K562 (cell line): ENCODE data around the gene CCSAP. TPM values are rescaled to one million over a fixed set of nuclear protein-coding genes. Genes with fewer than 3 reads are reported as not detected.

Experiments used
- ATAC-seq: fragments of 200-7000 bp; cut with Tn5 transposase; 3 replicates; pipeline ENCODE4 v1.9.1; 2020; ENCODE audit warnings: moderate library complexity
- BruUV-seq: library from RNA; stranded (reverse); fragments of 400-500 nt; replicated peaks from 2 replicates; lab custom pipeline; 2021; lab: Mats Ljungman, UMichigan
- CTCF ChIA-PET: fragments of 300-600 bp; formaldehyde crosslinking; extraction: SDS; loops from one replicate; lab custom pipeline; 2021; ENCODE audit warnings: low intra/inter-chr PET ratio; lab: Yijun Ruan, JAX
- POLR2A ChIA-PET: fragments of 300-600, 350-650 bp; sonication (Branson Sonifier 250); formaldehyde crosslinking; extraction: SDS; loops from one replicate; lab custom pipeline; 2021; ENCODE audit warnings: antibody characterized with exemption, inconsistent platforms; lab: Yijun Ruan, JAX
- DNase-seq, 4 experiments: peaks; one replicate each; pipeline versions ENCODE4 v3.0.0 to v3.0.0-alpha.2; 2011 to 2018; ENCODE audit warnings: low spot score in 3 of 4, mixed read lengths in 3 of 4; ENCODE audit errors: extremely low read depth in 1 of 4
- FAIRE-seq: peaks from 2 replicates; lab custom pipeline; 2011; peaks lifted over from hg19 to GRCh38; lab: Jason Lieb, UNC
- H2AFZ ChIP-seq: 2 replicates; pipeline ENCODE4 v1.6.0; 2011; ENCODE audit warnings: low read depth, low read length, control low read depth, inconsistent platforms
- H3K27ac ChIP-seq: fragments of 200-600 bp; 3 replicates; pipeline ENCODE4 v1.8.0; 2011; ENCODE audit warnings: low read depth, mild to moderate bottlenecking, control low read depth, inconsistent platforms, low read length, moderate library complexity, mixed read lengths; ENCODE audit errors: extremely low read depth
- H3K27me3 ChIP-seq, 2 experiments: fragments of 300-600 bp in 1 of 2; 2 replicates in 1 of 2; 3 replicates in 1 of 2; pipeline versions ENCODE4 v1.6.0 to v1.8.0; 2011; ENCODE audit warnings: inconsistent platforms in 2 of 2, low read length in 2 of 2, mild to moderate bottlenecking in 1 of 2, mixed read lengths in 1 of 2, moderate library complexity in 1 of 2; ENCODE audit not compliant: control insufficient read depth in 2 of 2, insufficient read depth in 2 of 2
- H3K36me3 ChIP-seq: fragments of 300-600 bp; 3 replicates; pipeline ENCODE4 v1.8.0; 2011; ENCODE audit warnings: mild to moderate bottlenecking, low read length, inconsistent platforms; ENCODE audit not compliant: control insufficient read depth, insufficient read depth
- H3K4me1 ChIP-seq, 2 experiments: fragments of 200-600 bp in 1 of 2; replicated peaks in 1 of 2; 2 replicates in 1 of 2; 3 replicates in 1 of 2; pipeline versions ENCODE4 v1.5.1 to v1.8.0; 2011; ENCODE audit warnings: inconsistent platforms in 2 of 2, low read length in 2 of 2, mild to moderate bottlenecking in 1 of 2, mixed read lengths in 1 of 2, moderate library complexity in 1 of 2; ENCODE audit not compliant: control insufficient read depth in 2 of 2, insufficient read depth in 2 of 2
- H3K4me2 ChIP-seq: 2 replicates; pipeline ENCODE4 v1.6.1; 2011; ENCODE audit warnings: low read length, control low read depth, inconsistent platforms, mixed read lengths; ENCODE audit not compliant: insufficient read depth
- H3K4me3 ChIP-seq: fragments of 200-600 bp; sonication (generic), shearing (Covaris generic); 2 replicates; pipeline ENCODE4 v1.5.1; 2016; ENCODE audit warnings: control low read depth, inconsistent platforms
- H3K79me2 ChIP-seq: fragments of 200-600 bp; 3 replicates; pipeline ENCODE4 v1.8.0; 2011; ENCODE audit warnings: low read length, inconsistent platforms; ENCODE audit not compliant: control insufficient read depth, insufficient read depth
- H3K9ac ChIP-seq, 2 experiments: 2 replicates each; pipeline versions ENCODE4 v1.6.0 to v1.6.1; 2011; ENCODE audit warnings: low read depth in 2 of 2, low read length in 2 of 2, control low read depth in 1 of 2, inconsistent platforms in 1 of 2, mild to moderate bottlenecking in 1 of 2, mixed read lengths in 1 of 2; ENCODE audit not compliant: insufficient read depth in 1 of 2
- H3K9me1 ChIP-seq: one replicate; pipeline ENCODE4 v1.6.0; 2011; ENCODE audit warnings: inconsistent platforms, mild to moderate bottlenecking, low read length, moderate library complexity; ENCODE audit not compliant: control insufficient read depth, insufficient read depth
- H3K9me3 ChIP-seq: replicated peaks from 2 replicates; pipeline ENCODE4 v1.5.1; 2011; ENCODE audit warnings: low read depth, low read length, inconsistent platforms; ENCODE audit not compliant: control insufficient read depth, insufficient read depth
- H4K20me1 ChIP-seq: replicated peaks from 2 replicates; pipeline ENCODE4 v1.6.1; 2011; ENCODE audit warnings: low read length, inconsistent platforms, mixed read lengths; ENCODE audit not compliant: control insufficient read depth, insufficient read depth
- CBX5 ChIP-seq: IDR thresholded peaks from 2 replicates; pipeline ENCODE4 v1.6.1; 2014; ENCODE audit warnings: low read depth, borderline replicate concordance
- ILF3 ChIP-seq: fragments of 450-650 bp; IDR thresholded peaks from 2 replicates; pipeline ENCODE4 v1.6.1; 2018; ENCODE audit warnings: antibody characterized with exemption, mild to moderate bottlenecking, moderate library complexity, borderline replicate concordance
- KLF1 ChIP-seq: fragments of 450-650 bp; IDR thresholded peaks from 2 replicates; pipeline ENCODE4 v1.6.1; 2016; ENCODE audit warnings: missing genetic modification characterization, missing compliant biosample characterization
- NR2C1 ChIP-seq, 2 experiments: fragments of 450-650 bp; IDR thresholded peaks; 2 replicates each; pipeline ENCODE4 v1.6.1; 2017; ENCODE audit warnings: mild to moderate bottlenecking in 2 of 2, antibody characterized with exemption in 1 of 2, inconsistent platforms in 1 of 2, missing compliant biosample characterization in 1 of 2, missing genetic modification characterization in 1 of 2
- NR3C1 ChIP-seq: sonication (generic); formaldehyde crosslinking; IDR thresholded peaks from 2 replicates; pipeline ENCODE4 v1.8.1; 2022; ENCODE audit warnings: missing genetic modification reagents
- PHF21A ChIP-seq: fragments of 450-650 bp; IDR thresholded peaks from 2 replicates; pipeline ENCODE4 v1.6.1; 2017; ENCODE audit warnings: low read depth, borderline replicate concordance
- RUNX1 ChIP-seq: sonication (generic); IDR thresholded peaks from 2 replicates; pipeline ENCODE4 v1.6.1; 2016; ENCODE audit warnings: antibody characterized with exemption, low read depth
- SMC3 ChIP-seq: conservative IDR thresholded peaks from 2 replicates; pipeline ENCODE4 v1.6.1; 2011; ENCODE audit warnings: low read depth, low read length, improper control_type of control experiment; ENCODE audit not compliant: insufficient read depth
- SP1 ChIP-seq: sonication (generic); formaldehyde crosslinking; IDR thresholded peaks from 2 replicates; pipeline ENCODE4 v1.8.1; 2022; ENCODE audit warnings: mild to moderate bottlenecking, missing genetic modification reagents
- TAF9B ChIP-seq: fragments of 450-650 bp; IDR thresholded peaks from 2 replicates; pipeline ENCODE4 v1.6.1; 2018; ENCODE audit warnings: mild to moderate bottlenecking; ENCODE audit not compliant: partially characterized antibody
- WGBS: fragments of 100-300 bp; shearing (Covaris generic); methylation state at CpG from one replicate; pipeline ENCODE4 v1.1.6; 2016; ENCODE audit warnings: low coverage, mixed read lengths; ENCODE audit not compliant: insufficient coverage; ENCODE audit errors: missing lambda C conversion rate; 5-methylcytosine and 5-hydroxymethylcytosine counted together
- in situ Hi-C: fragments of 300-500 bp; cut with MboI; formaldehyde crosslinking; loops from 4 replicates; pipeline ENCODE4 v1.15.0; 2018; ENCODE audit warnings: inconsistent platforms, mixed read lengths
- intact Hi-C: fragments of 100-400 bp; cut with micrococcal nuclease; formaldehyde crosslinking; loops from 2 replicates; pipeline ENCODE4 v1.14.2; 2022
- polyA plus RNA-seq, 8 experiments: library from polyadenylated mRNA; depleted of rRNA in 4 of 8; stranded (reverse) in 5 of 8; unstranded in 3 of 8; fragments of >200 nt; fragmentation: Nextera tagmentation in 2 of 8; fragmentation: Illumina TruSeq in 1 of 8; extraction: Ambion mirVana in 2 of 8; extraction: Trizol in 1 of 8; gene quantifications; 2 replicates each; pipeline versions ENCODE4 v1.2.1 to v1.2.3, GENCODE V29; 2011 to 2014; ENCODE audit warnings: inconsistent platforms in 1 of 8, missing spikeins in 1 of 8
- total RNA-seq, 7 experiments: library from RNA; depleted of rRNA in 6 of 7; stranded (reverse); fragments of >200 nt in 6 of 7; fragmentation: Illumina TruSeq in 2 of 7; extraction: Trizol in 2 of 7; gene quantifications; 2 replicates each; pipeline versions ENCODE4 v1.2.1 to v1.2.3, GENCODE V29; 2011 to 2021; ENCODE audit warnings: low replicate concordance in 1 of 7
- TF ChIP-seq, protein P1 (sequence below): fragments of 250-450 bp; sonication (Bioruptor Pico); IDR thresholded peaks from 2 replicates; pipeline ENCODE4 v1.8.0; 2022; ENCODE audit warnings: inconsistent platforms
- TF ChIP-seq, protein P2 (sequence below): fragments of 450-650 bp; IDR thresholded peaks from 2 replicates; pipeline ENCODE4 v1.6.1; 2017; ENCODE audit warnings: antibody characterized with exemption, mild to moderate bottlenecking

CCSAP gene
- total and polyA plus RNA-seq, 9 of the 15 experiments (the other 6 are each of a cell fraction or from before 2014, with no cell fraction given) = 3.6 to 15.9 (median 9.5) TPM

DNA sequence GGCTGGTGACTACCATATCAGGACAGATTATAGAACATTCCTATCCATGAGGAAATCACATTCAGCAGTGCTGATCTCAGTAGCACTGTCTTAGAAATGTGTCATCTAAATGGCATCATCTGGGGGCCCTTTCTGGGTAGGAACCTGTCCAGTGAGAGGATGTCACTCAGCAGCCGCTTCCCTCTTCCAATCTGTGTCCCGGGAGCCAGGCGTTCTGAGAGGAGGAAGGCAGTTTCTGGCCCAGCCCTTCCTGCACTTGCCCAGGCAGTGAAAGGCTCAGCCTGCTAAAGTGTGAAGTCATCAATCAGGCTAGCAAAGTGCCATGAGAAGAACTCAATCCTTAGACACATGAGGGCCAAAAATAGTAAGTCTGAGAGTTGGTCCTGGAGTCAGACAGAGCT is 46.3 kb downstream of the CCSAP start (continued):
- TF ChIP-seq, protein P1, sequence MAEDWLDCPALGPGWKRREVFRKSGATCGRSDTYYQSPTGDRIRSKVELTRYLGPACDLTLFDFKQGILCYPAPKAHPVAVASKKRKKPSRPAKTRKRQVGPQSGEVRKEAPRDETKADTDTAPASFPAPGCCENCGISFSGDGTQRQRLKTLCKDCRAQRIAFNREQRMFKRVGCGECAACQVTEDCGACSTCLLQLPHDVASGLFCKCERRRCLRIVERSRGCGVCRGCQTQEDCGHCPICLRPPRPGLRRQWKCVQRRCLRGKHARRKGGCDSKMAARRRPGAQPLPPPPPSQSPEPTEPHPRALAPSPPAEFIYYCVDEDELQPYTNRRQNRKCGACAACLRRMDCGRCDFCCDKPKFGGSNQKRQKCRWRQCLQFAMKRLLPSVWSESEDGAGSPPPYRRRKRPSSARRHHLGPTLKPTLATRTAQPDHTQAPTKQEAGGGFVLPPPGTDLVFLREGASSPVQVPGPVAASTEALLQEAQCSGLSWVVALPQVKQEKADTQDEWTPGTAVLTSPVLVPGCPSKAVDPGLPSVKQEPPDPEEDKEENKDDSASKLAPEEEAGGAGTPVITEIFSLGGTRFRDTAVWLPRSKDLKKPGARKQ (CRISPR knock-in tag) = no peak
- TF ChIP-seq ILF3 (no peak), RUNX1 (no peak), KLF1 (tag) (no peak), SMC3 (no peak)

DNA sequence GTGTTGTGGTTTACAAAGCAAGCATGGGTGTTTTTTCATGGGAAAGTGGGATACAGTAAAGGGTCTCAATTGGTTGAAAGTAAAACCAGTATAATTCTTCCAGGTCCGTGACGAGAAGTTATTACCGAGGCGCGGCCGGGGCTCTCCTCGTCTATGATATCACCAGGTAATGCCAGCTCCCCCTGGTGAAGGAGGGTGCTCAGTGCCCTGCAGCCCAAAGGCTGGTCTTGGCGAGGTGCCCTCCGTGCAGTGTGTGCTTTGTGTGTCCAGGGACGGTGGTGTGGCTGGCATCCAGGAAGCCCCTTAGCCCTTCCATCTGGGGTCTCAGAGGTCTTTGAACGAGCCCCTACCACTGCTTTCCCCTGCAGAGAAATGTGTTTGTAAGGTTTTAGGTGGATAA is 47.1 kb downstream of the CCSAP start:
- Histone ChIP-seq H3K36me3 (peaks cover 52% of the 10 kb centered on the region), H4K20me1 (no peaks in the 10 kb centered on the region), H3K4me2 (no peak overlapping the region), H3K27me3 (no peaks in the 10 kb centered on the region), H2AFZ (no peak overlapping the region), H3K9me1 (no peaks in the 10 kb centered on the region), H3K9ac (no peak overlapping the region; a peak in 1 of 4 replicates), H3K4me1 (no peaks in the 10 kb centered on the region), H3K9me3 (no peaks in the 10 kb centered on the region), H3K79me2 (no peaks in the 10 kb centered on the region; the same call in 2 of the 3 replicates), H3K4me3 (no peak overlapping the region), H3K27ac (no peak overlapping the region)
- no TSS peak for BruUV-seq
- POLR2A ChIA-PET = interaction anchor here (0.6 kb wide), 1 partner anchor 37 kb away, joined by 3 read pairs; no protein-coding TSS in a partner anchor
- DNase-seq = no peak
- CTCF ChIA-PET = no interaction called here
- intact Hi-C loops (no loop called here), in situ Hi-C loops (no loop called here)
- FAIRE-seq = no peak
- no peak for ATAC-seq
- TF ChIP-seq NR2C1 (IDR thresholded peaks at IDR 0.05) (no peak), NR2C1 (tag; IDR thresholded peaks at IDR 0.05) (no peak), PHF21A (no peak), CBX5 (no peak), SP1 (CRISPR knock-in tag) (no peak), NR3C1 (no peak), TAF9B (no peak)
- TF ChIP-seq, protein P2, sequence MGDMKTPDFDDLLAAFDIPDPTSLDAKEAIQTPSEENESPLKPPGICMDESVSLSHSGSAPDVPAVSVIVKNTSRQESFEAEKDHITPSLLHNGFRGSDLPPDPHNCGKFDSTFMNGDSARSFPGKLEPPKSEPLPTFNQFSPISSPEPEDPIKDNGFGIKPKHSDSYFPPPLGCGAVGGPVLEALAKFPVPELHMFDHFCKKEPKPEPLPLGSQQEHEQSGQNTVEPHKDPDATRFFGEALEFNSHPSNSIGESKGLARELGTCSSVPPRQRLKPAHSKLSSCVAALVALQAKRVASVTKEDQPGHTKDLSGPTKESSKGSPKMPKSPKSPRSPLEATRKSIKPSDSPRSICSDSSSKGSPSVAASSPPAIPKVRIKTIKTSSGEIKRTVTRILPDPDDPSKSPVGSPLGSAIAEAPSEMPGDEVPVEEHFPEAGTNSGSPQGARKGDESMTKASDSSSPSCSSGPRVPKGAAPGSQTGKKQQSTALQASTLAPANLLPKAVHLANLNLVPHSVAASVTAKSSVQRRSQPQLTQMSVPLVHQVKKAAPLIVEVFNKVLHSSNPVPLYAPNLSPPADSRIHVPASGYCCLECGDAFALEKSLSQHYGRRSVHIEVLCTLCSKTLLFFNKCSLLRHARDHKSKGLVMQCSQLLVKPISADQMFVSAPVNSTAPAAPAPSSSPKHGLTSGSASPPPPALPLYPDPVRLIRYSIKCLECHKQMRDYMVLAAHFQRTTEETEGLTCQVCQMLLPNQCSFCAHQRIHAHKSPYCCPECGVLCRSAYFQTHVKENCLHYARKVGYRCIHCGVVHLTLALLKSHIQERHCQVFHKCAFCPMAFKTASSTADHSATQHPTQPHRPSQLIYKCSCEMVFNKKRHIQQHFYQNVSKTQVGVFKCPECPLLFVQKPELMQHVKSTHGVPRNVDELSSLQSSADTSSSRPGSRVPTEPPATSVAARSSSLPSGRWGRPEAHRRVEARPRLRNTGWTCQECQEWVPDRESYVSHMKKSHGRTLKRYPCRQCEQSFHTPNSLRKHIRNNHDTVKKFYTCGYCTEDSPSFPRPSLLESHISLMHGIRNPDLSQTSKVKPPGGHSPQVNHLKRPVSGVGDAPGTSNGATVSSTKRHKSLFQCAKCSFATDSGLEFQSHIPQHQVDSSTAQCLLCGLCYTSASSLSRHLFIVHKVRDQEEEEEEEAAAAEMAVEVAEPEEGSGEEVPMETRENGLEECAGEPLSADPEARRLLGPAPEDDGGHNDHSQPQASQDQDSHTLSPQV = no peak
- WGBS = 94% methylated on average over 11 of the region's 11 CpGs
